DMS79 treated with DMSO at 0.1 percent for 48 hours (cell line): ENCODE measurements around the gene CAMTA1.
A peak's percentile ranks its signal among the peaks of the same experiment; 100 is the strongest.

Experiments used
- DNase-seq: peaks from one replicate; lab custom pipeline; 2025; lab: John Stamatoyannopoulos, UW

CAMTA1 gene

GRCh38 chr1:7255303-7256058 is 470.2 kb downstream of the CAMTA1 start:
- no peak for DNase-seq

- DNase-seq, result no peak
Observed at GRCh38 chr1:7256526-7256925, 471.3 kb downstream of the CAMTA1 start.

- DNase-seq, result no peak
Observed at GRCh38 chr1:7257225-7257624, 472.0 kb downstream of the CAMTA1 start.

- no peak for DNase-seq
Observed at GRCh38 chr1:7258589-7259135, 473.4 kb downstream of the CAMTA1 start.

GRCh38 chr1:7259955-7260354 is 474.7 kb downstream of the CAMTA1 start:
- no peak for DNase-seq

- no peak for DNase-seq
Observed at GRCh38 chr1:7261490-7261889, 476.2 kb downstream of the CAMTA1 start.

- peak; percentile 96 for DNase-seq
Observed at GRCh38 chr1:7262611-7263010, 477.4 kb downstream of the CAMTA1 start.

- DNase-seq, result peak; percentile 63
Observed at GRCh38 chr1:7263021-7263960, 478.0 kb downstream of the CAMTA1 start.

GRCh38 chr1:7264101-7264500 is 478.8 kb downstream of the CAMTA1 start:
- peak; percentile 49 for DNase-seq

- DNase-seq, result peak; percentile 94
Observed at GRCh38 chr1:7265771-7266371, 480.6 kb downstream of the CAMTA1 start.

GRCh38 chr1:7266561-7266960 is 481.3 kb downstream of the CAMTA1 start:
- DNase-seq, result no peak

GRCh38 chr1:7267493-7267892 is 482.2 kb downstream of the CAMTA1 start:
- DNase-seq, result no peak

- no peak for DNase-seq
Observed at GRCh38 chr1:7268983-7269382, 483.7 kb downstream of the CAMTA1 start.

- no peak for DNase-seq
Observed at GRCh38 chr1:7269525-7269924, 484.3 kb downstream of the CAMTA1 start.

- DNase-seq, result no peak
Observed at GRCh38 chr1:7274256-7274655, 489.0 kb downstream of the CAMTA1 start.

- DNase-seq, result no peak
Observed at GRCh38 chr1:7278045-7278444, 492.8 kb downstream of the CAMTA1 start.

- no peak for DNase-seq
Observed at GRCh38 chr1:7278827-7279765, 493.8 kb downstream of the CAMTA1 start.

- no peak for DNase-seq
Observed at GRCh38 chr1:7279769-7280168, 494.5 kb downstream of the CAMTA1 start.

GRCh38 chr1:7280347-7280960 is 495.2 kb downstream of the CAMTA1 start:
- DNase-seq, result no peak

- DNase-seq, result no peak
Observed at GRCh38 chr1:7281821-7282220, 496.6 kb downstream of the CAMTA1 start.
